GM19240 (cell line): ENCODE data around the gene MVB12B.

Experiments used
- DNase-seq: peaks from one replicate; pipeline ENCODE4 v3.0.0; 2011; ENCODE audit warnings: low spot score; ENCODE audit not compliant: insufficient read length

Gene MVB12B

GRCh38 chr9:126361810-126362238 lies 35.2 kb downstream of the MVB12B start:
- DNase-seq, result no peak

DNA sequence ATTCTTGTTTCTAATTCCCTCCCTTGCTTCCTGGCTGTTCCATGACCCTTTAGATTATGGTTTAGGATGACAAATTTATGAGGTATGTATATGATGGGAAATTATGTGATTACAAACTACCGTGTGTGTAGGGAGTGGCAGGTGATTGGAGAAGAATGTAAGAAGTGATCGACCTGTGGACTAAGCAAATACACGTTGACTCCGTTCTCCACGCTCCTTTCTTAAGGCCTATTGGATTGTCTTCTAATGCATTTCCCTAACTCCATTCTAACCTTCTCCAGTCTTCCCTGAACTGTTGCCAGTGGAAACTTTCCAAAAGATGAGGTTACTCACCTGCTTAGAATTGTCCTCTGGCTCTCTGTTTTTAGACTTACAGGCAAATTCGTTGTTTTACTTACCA lies 36.6 kb downstream of the MVB12B start:
- no peak for DNase-seq

GRCh38 chr9:126363847-126364671 lies 37.4 kb downstream of the MVB12B start:
- no peak for DNase-seq

DNA sequence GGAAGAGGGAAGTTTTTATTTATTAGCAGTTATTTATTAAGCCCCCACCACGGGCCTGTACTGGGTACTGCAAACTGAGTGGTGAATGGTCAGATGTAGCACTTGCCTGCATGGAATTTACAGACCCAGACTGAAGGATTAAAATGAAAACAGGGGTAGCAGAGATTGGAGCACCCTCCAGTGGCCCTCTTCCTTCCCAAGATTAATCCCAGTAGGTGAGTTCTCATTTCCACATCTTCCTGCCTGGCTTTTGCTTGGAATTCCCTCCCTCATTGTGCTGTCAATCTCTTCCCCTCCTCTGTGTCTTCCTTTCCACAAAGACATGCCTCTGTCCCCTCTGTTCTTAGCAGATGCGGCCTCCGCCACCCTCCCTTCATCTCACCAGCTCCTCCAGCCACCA lies 39.2 kb downstream of the MVB12B start:
- no peak for DNase-seq

- DNase-seq, result no peak
Measured at GRCh38 chr9:126366366-126367011, 39.9 kb downstream of the MVB12B start.

DNA sequence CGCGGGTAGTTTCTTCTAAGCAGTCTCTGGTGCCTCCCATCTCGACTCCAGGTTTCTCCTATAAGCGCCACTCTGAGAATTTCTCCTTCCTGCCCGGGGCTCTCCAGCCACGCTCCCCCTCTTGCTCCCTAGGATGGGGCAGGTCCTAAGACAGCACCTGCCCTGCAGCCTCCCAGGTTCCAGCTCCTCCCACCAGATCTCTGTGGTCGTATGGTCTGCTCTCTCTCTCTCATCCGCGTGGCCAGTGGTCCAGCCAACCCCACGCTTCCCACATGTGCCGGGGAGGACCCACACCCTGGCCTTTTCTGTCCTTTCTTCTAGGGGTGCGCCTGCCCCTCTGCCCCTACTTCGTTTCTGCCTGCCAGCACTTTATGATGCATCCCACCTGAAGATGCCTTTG lies 40.5 kb downstream of the MVB12B start:
- no peak for DNase-seq

- no peak for DNase-seq
Measured at GRCh38 chr9:126367616-126368015, 41.0 kb downstream of the MVB12B start.

DNA sequence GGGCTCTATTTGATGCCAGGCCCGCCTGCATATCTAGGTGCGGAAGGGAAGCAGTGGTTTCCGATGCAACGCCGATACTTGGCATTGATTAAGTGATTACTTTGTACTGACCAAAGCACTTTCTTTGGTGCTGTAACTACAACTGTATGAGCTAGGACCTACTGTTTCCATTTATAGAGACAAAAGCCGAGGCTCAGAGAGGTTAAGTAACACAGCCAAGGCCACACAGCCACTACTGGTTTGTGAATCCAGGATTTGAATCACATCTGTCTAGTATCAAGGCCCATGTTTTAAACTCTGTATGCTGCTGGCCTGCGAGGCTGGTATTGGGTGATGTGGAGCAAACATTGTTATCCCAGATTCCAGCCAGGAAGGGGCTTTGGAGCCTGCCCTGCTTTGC lies 41.4 kb downstream of the MVB12B start:
- DNase-seq, result no peak

DNA sequence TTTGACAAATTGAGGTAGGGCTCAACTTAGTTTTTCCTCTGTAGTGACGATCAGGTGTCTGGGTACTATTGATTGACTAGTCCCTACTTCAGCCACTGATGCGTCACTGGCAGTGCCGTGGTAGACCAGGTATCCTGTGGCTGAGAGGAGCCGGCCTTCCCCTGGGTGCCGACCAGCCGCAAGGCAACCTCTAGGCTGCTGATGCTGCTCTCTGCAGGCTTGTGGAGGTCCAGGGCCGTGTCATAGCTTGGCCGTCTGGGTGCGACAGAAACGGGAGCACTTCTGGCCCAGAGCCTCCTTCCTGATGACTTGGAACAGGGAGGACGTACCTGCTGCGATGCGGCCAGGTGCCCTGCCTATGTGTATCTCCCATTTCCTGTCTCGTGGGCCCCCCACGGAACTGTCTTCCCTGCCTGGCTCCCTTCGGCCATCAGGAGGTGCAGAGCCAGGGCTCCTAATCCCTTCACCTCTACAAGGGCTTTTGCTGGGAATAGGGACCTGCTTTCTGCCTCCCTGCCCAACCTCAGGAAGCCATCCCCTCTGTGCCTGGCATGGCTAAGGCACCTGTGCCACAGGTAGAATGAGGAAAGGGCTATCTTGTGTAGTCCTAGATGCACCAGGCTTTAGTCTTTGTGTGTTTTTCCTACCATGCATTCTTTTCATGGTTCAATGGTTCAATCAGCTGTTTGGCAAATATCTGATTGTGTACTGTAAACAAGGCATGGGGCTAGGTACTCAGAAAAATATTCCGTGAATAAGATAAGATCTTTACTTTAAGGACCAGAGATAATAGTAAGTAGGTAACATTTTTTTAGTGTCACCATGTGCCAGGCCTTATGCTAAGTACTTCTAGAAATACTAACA lies 44.6 kb downstream of the MVB12B start:
- no peak for DNase-seq

DNA sequence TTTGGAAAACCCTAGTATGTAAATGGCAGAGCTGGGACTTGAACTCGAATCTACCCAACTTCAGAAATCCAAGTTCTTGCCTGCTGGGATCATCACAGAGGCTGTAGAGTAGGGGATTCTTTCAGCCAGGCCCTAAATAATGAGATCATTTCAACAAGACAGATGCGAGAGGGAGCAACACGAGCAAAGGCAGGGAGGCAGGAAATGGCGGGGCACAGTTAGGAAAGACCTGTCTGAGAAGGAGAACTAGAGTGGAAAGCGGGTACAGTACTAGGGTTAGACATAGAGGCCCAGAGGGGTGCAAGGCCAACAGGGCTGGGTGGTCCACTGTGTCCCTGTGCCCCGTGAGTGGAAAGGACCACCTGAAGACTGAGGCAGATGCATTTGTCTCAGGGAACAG lies 46.1 kb downstream of the MVB12B start:
- DNase-seq, result no peak

DNA sequence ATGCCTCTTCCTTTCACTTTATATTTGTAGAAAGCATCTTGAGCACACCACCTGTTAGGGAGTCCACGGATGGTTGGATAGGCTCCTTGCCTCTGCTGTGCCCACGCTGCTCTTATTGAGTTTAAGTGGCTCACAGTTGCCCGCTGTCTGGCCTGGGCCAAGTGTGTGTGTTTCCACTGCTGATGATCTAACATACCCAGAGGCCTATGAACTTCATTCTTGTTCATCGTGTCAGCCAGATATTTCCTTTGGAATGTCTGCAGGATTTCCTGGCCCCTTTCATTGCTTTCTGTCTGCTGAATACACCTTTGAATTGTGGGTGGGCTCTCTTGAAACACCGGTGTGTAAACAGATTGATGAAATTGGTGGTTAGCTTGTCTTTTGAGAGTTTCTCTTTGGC lies 46.6 kb downstream of the MVB12B start:
- no peak for DNase-seq

DNA sequence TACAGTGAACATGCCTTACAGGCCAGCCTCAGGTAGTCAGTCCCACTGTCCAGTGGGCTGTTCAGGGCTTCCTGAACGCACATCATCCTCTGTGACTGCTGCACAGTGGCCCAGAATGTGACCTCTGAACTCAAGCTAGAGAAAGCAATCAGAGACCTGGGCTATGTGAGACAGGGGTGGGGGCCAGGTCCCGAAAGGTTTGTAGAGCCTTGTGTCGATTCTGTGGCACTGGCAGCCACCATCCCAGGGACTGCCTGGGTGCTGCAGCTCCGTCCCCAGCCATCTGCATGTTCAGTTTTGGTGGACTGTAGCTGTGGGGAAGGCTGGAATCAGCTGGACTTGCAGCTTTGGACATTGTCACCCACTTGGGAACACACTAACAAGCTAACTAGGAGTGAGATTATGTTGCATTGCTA lies 47.7 kb downstream of the MVB12B start:
- DNase-seq, result no peak

GRCh38 chr9:126375386-126375785 lies 48.8 kb downstream of the MVB12B start:
- DNase-seq, result no peak

GRCh38 chr9:126376311-126377175 lies 49.9 kb downstream of the MVB12B start:
- no peak for DNase-seq

DNA sequence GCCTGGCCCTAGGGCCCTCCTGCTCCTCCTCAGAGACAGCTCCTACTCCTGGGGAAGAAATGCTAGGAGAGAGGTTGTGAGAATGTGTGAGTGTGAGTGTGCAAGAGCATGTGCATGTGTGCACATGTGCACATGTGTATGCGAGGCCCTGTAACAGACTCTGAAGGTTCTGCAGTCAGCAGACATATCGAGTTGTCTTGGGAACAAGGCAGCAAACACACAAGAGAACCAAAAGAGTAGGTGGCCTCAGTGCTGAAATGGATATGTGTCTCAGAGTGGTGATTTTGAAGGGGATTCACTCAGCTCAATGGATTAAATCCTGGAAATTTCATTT lies 50.5 kb downstream of the MVB12B start:
- DNase-seq, result no peak

DNA sequence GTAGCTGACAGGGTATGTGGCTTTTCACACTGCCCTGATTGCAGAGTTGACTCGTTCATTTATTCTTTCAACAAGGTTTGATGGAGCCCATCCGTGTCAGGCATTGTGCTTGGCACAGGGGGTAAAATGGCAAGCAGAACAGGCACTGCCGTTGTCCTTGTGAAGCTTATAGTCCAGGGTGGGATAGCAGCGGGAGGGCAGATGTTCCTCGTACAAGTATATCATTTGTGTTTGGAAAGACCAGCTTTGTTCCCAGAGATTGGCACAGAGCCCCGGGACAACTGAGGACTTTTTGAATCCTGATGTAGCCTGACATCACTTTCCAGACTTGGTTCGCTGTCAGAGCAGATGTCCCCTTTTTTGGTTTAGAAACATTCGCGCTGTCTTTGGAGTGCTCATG lies 50.9 kb downstream of the MVB12B start:
- no peak for DNase-seq

GRCh38 chr9:126378761-126379160 lies 52.1 kb downstream of the MVB12B start:
- no peak for DNase-seq

GRCh38 chr9:126379661-126380360 lies 53.2 kb downstream of the MVB12B start:
- DNase-seq, result no peak

DNA sequence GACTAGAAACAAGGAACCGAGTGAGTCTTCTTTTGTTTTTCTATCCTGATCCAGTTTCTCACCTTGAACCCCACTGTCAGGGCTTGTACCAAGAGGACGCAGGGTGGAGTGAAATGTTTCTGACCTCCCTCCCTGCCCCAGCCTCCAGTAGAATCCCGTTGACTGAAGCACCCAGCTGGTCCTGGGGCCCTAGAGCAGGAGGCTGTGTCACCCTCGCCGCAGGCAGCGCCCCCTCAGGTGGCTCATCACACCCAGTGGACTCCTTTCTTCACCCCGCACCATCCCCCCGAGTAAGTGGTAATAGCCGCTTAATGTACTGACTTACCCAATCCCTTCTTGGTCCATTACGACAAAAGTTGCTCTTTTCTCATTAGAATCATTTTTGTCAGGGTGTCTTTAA lies 53.8 kb downstream of the MVB12B start:
- no peak for DNase-seq

GRCh38 chr9:126381195-126381594 lies 54.6 kb downstream of the MVB12B start:
- no peak for DNase-seq
